ENCODE results near the gene AGBL4.

- TF ChIP-seq CTCF (IDR thresholded peaks at IDR 0.05 in 2 of 3, conservative IDR thresholded peaks at IDR 0.05 in 1 of 3; ENCODE audit: insufficient read depth in 2 of 3, low read depth in 1 of 3, low read length in 3 of 3) (no peak), HBP1 (CRISPR knock-in tag; IDR thresholded peaks at IDR 0.05) (no peak), SMC3 (conservative IDR thresholded peaks at IDR 0.05; ENCODE audit: insufficient read depth, low read depth, low read length) (no peak), ELF1 (tag; IDR thresholded peaks at IDR 0.05) (no peak), MAFK (IDR thresholded peaks at IDR 0.05; ENCODE audit: low read length) (no peak), REST (IDR thresholded peaks at IDR 0.05; ENCODE audit: borderline replicate concordance) (no peak), REST (CRISPR knock-in tag; IDR thresholded peaks at IDR 0.05; ENCODE audit: low read depth) (no peak), CREB1 (IDR thresholded peaks at IDR 0.05) (no peak), CREB1 (CRISPR knock-in tag; IDR thresholded peaks at IDR 0.05) (no peak)
Observed at GRCh38 chr1:48848035-48848434, 1175.7 kb downstream of the AGBL4 start.
